GM18907 (cell line): ENCODE data around the gene CAMTA2.

Experiments used
- ATAC-seq: cut with Tn5 transposase; IDR thresholded peaks from one replicate; pipeline ENCODE4 v1.9.1; 2021; ENCODE audit warnings: mild to moderate bottlenecking, moderate library complexity; ENCODE audit not compliant: unreplicated experiment

Gene CAMTA2

GRCh38 chr17:4947411-4948165 lies 39.9 kb downstream of the CAMTA2 start:
- peak; percentile 10 for ATAC-seq

- no peak for ATAC-seq
Observed at GRCh38 chr17:4947010-4947410, 40.5 kb downstream of the CAMTA2 start.

GRCh38 chr17:4946312-4946976 lies 41.0 kb downstream of the CAMTA2 start:
- ATAC-seq, result no peak

GRCh38 chr17:4945944-4946280 lies 41.6 kb downstream of the CAMTA2 start:
- ATAC-seq, result no peak

GRCh38 chr17:4945176-4945943 lies 42.1 kb downstream of the CAMTA2 start:
- no peak for ATAC-seq

GRCh38 chr17:4944554-4945175 lies 42.8 kb downstream of the CAMTA2 start:
- no peak for ATAC-seq

- no peak for ATAC-seq
Observed at GRCh38 chr17:4944163-4944553, 43.3 kb downstream of the CAMTA2 start.

- ATAC-seq, result no peak
Observed at GRCh38 chr17:4942760-4943508, 44.5 kb downstream of the CAMTA2 start.

- no peak for ATAC-seq
Observed at GRCh38 chr17:4941319-4941610, 46.2 kb downstream of the CAMTA2 start.

GRCh38 chr17:4940555-4941318 lies 46.7 kb downstream of the CAMTA2 start:
- no peak for ATAC-seq

- peak; percentile 70 for ATAC-seq
Observed at GRCh38 chr17:4939796-4940554, 47.5 kb downstream of the CAMTA2 start, which contains the start of the genes RNF167 and SLC25A11. Gene RNF167 (plus strand): TSS chr17:4940268. CDS start chr17:4940910, 642 bp downstream. Gene SLC25A11 (minus strand): TSS chr17:4940046. CDS start chr17:4939910, 136 bp downstream.

GRCh38 chr17:4939546-4939795 lies 48.0 kb downstream of the CAMTA2 start:
- ATAC-seq, result peak; percentile 9

- no peak for ATAC-seq
Observed at GRCh38 chr17:4938688-4939545, 48.6 kb downstream of the CAMTA2 start.

- no peak for ATAC-seq
Observed at GRCh38 chr17:4938069-4938491, 49.4 kb downstream of the CAMTA2 start.

- ATAC-seq, result no peak
Observed at GRCh38 chr17:4937553-4937952, 49.9 kb downstream of the CAMTA2 start.

- no peak for ATAC-seq
Observed at GRCh38 chr17:4936436-4936835, 51.0 kb downstream of the CAMTA2 start.

GRCh38 chr17:4935650-4936049 lies 51.8 kb downstream of the CAMTA2 start:
- ATAC-seq, result no peak

GRCh38 chr17:4934173-4934979 lies 53.1 kb downstream of the CAMTA2 start:
- ATAC-seq, result no peak
